Activated CD8-positive, alpha-beta T cell treated with anti-CD3 and anti-CD28 coated beads for 36 hours (primary cell): Measurements from ENCODE around the gene TJP2. TPM values are rescaled to one million over a fixed set of nuclear protein-coding genes. Genes with fewer than 3 reads are reported as not detected.

Experiments used
- ATAC-seq: fragments of 200-7000 bp; cut with Tn5 transposase; one replicate; pipeline ENCODE4 v1.10.0; 2021; ENCODE audit warnings: mild to moderate bottlenecking, moderate library complexity
- CTCF ChIA-PET: fragments of 350-600 bp; sonication (Branson Sonifier 250); formaldehyde crosslinking; loops from one replicate; lab custom pipeline; 2021; ENCODE audit warnings: antibody characterized with exemption; lab: Charles Lee
- POLR2A ChIA-PET: fragments of 350-600 bp; sonication (Branson Sonifier 250); formaldehyde crosslinking; loops from one replicate; lab custom pipeline; 2021; ENCODE audit warnings: antibody characterized with exemption; lab: Charles Lee
- DNase-seq: peaks from one replicate; pipeline ENCODE4 v3.0.0-alpha.2; 2020
- H3K27ac Mint-ChIP-seq: one replicate; pipeline ENCODE4 v1.8.0; 2021; ENCODE audit warnings: mild to moderate bottlenecking, mixed read lengths
- H3K27me3 Mint-ChIP-seq: one replicate; pipeline ENCODE4 v1.8.0; 2021; ENCODE audit warnings: mixed read lengths
- H3K36me3 Mint-ChIP-seq: one replicate; pipeline ENCODE4 v1.8.0; 2021; ENCODE audit warnings: low read depth, mixed read lengths
- H3K4me1 Mint-ChIP-seq: one replicate; pipeline ENCODE4 v1.8.0; 2021; ENCODE audit warnings: low read depth, mixed read lengths
- H3K4me3 Mint-ChIP-seq: one replicate; pipeline ENCODE4 v1.8.0; 2021; ENCODE audit warnings: mild to moderate bottlenecking, moderate library complexity, mixed read lengths
- H3K9me3 Mint-ChIP-seq: one replicate; pipeline ENCODE4 v1.8.0; 2021; ENCODE audit warnings: mixed read lengths
- CTCF ChIP-seq: fragments of 200-600 bp; IDR thresholded peaks from one replicate; pipeline ENCODE4 v1.8.0; 2022; ENCODE audit warnings: antibody characterized with exemption, mild to moderate bottlenecking
- intact Hi-C: fragments of 100-400 bp; cut with micrococcal nuclease; formaldehyde crosslinking; loops from one replicate; pipeline ENCODE4 v1.10.0; 2022
- total RNA-seq, 2 experiments: library from RNA; stranded (reverse); gene quantifications; one replicate each; pipeline ENCODE4 v1.2.3, GENCODE V29; 2021

The TJP2 gene
- total RNA-seq, 2 experiments from 2014 or later: 3.7 to 3.9 TPM

- ATAC-seq (no peak), DNase-seq (no peak)
- no peaks in the 10 kb centered on the region for H3K4me1 Mint-ChIP-seq
- TF ChIP-seq CTCF: no peak
- POLR2A ChIA-PET: interaction anchor here (0.6 kb wide), 1 partner anchor 159 kb away, joined by 3 read pairs; no protein-coding TSS in a partner anchor
- CTCF ChIA-PET: interaction anchor here (1.4 kb wide), 1 partner anchor 59 kb away, joined by 3 read pairs; no protein-coding TSS in a partner anchor
- no peaks in the 10 kb centered on the region for H3K27me3 Mint-ChIP-seq
- H3K27ac Mint-ChIP-seq: no peak overlapping the region
- intact Hi-C loops: loop anchor here (10.0 kb wide), 1 partner anchor 60 kb away; no protein-coding TSS in a partner anchor
- H3K9me3 Mint-ChIP-seq: no peaks in the 10 kb centered on the region
- no peaks in the 10 kb centered on the region for H3K36me3 Mint-ChIP-seq
- H3K4me3 Mint-ChIP-seq: no peak overlapping the region
These were observed 39.7 kb upstream of the TJP2 start for GRCh38 chr9:69134412-69134811.

- ChIA-PET POLR2A (no interaction called here), CTCF (interaction anchor here (1.1 to 1.6 kb wide), 3 partner anchors 22 to 83 kb away, joined by 3 to 10 read pairs (median 3); no protein-coding TSS in a partner anchor)
- H3K9me3 Mint-ChIP-seq: no peaks in the 10 kb centered on the region
- no peak for ATAC-seq
- no peak for TF ChIP-seq CTCF
- intact Hi-C loops: loop anchor here (10.0 kb wide), 1 partner anchor 59 kb away; no protein-coding TSS in a partner anchor
- H3K4me3 Mint-ChIP-seq: no peak overlapping the region
- H3K36me3 Mint-ChIP-seq: no peaks in the 10 kb centered on the region
- no peak for DNase-seq
- H3K27ac Mint-ChIP-seq: no peak overlapping the region
- H3K27me3 Mint-ChIP-seq: no peaks in the 10 kb centered on the region
- no peaks in the 10 kb centered on the region for H3K4me1 Mint-ChIP-seq
These were observed 37.9 kb upstream of the TJP2 start for GRCh38 chr9:69136185-69136584.

- no peaks in the 10 kb centered on the region for H3K4me1 Mint-ChIP-seq
- ChIA-PET CTCF (interaction anchor here (0.5 to 1.6 kb wide), 3 partner anchors 22 to 217 kb away, joined by 3 to 10 read pairs (median 3); no protein-coding TSS in a partner anchor), POLR2A (no interaction called here)
- H3K9me3 Mint-ChIP-seq: no peaks in the 10 kb centered on the region
- DNase-seq (no peak), ATAC-seq (no peak)
- no peak overlapping the region for H3K4me3 Mint-ChIP-seq
- no peak for TF ChIP-seq CTCF
- intact Hi-C loops: loop anchor here (10.0 kb wide), 1 partner anchor 58 kb away; no protein-coding TSS in a partner anchor
- no peak overlapping the region for H3K27ac Mint-ChIP-seq
- no peaks in the 10 kb centered on the region for H3K36me3 Mint-ChIP-seq
- H3K27me3 Mint-ChIP-seq: no peaks in the 10 kb centered on the region
These were observed 37.3 kb upstream of the TJP2 start for GRCh38 chr9:69136779-69137178.

GRCh38 chr9:69137311-69137710, 36.8 kb upstream of the TJP2 start:
- intact Hi-C loops: loop anchor here (10.0 kb wide), 1 partner anchor 57 kb away; no protein-coding TSS in a partner anchor
- Mint-ChIP-seq H3K27ac (no peak overlapping the region), H3K9me3 (no peaks in the 10 kb centered on the region), H3K36me3 (no peaks in the 10 kb centered on the region), H3K4me3 (no peak overlapping the region), H3K4me1 (no peaks in the 10 kb centered on the region), H3K27me3 (no peaks in the 10 kb centered on the region)
- no peak for TF ChIP-seq CTCF
- no peak for DNase-seq
- ChIA-PET POLR2A (no interaction called here), CTCF (interaction anchor here (0.5 to 1.6 kb wide), 3 partner anchors 49 to 218 kb away, joined by 3 read pairs; no protein-coding TSS in a partner anchor)
- ATAC-seq: no peak

GRCh38 chr9:69139596-69139995, 34.5 kb upstream of the TJP2 start:
- intact Hi-C loops: loop anchor here (10.0 kb wide), 1 partner anchor 55 kb away; no protein-coding TSS in a partner anchor
- ATAC-seq (no peak), DNase-seq (no peak)
- Mint-ChIP-seq H3K27ac (no peak overlapping the region), H3K4me3 (no peak overlapping the region), H3K27me3 (no peaks in the 10 kb centered on the region), H3K9me3 (no peaks in the 10 kb centered on the region), H3K4me1 (no peaks in the 10 kb centered on the region), H3K36me3 (no peaks in the 10 kb centered on the region)
- CTCF ChIA-PET: no interaction called here
- POLR2A ChIA-PET: no interaction called here
- TF ChIP-seq CTCF: no peak
